CD4-positive, alpha-beta T cell treated with Interleukin-4 for 1 hour (primary cell): ENCODE data around the gene ANKFN1.

Experiments used
- DNase-seq, 2 donors: peaks; one replicate each; pipeline ENCODE4 v3.0.0-alpha.2; 2020 to 2022

The ANKFN1 gene

GRCh38 chr17:56291226-56291805 lies 138.0 kb downstream of the ANKFN1 start:
- no peak for DNase-seq

GRCh38 chr17:56292010-56292409 lies 138.7 kb downstream of the ANKFN1 start:
- no peak for DNase-seq

GRCh38 chr17:56292578-56292977 lies 139.3 kb downstream of the ANKFN1 start:
- DNase-seq = no peak

- no peak for DNase-seq
Measured at GRCh38 chr17:56297184-56297583, 143.9 kb downstream of the ANKFN1 start.

- no peak for DNase-seq
Measured at GRCh38 chr17:56298846-56299245, 145.6 kb downstream of the ANKFN1 start.

- no peak for DNase-seq
Measured at GRCh38 chr17:56300144-56300543, 146.9 kb downstream of the ANKFN1 start.

GRCh38 chr17:56305007-56305406 lies 151.7 kb downstream of the ANKFN1 start:
- DNase-seq = no peak

GRCh38 chr17:56309897-56310296 lies 156.6 kb downstream of the ANKFN1 start:
- DNase-seq = no peak

- DNase-seq = no peak
Measured at GRCh38 chr17:56310782-56311181, 157.5 kb downstream of the ANKFN1 start.

GRCh38 chr17:56313201-56313600 lies 159.9 kb downstream of the ANKFN1 start:
- DNase-seq = peak in 1 of 2 donors; percentile 15

GRCh38 chr17:56314026-56314425 lies 160.8 kb downstream of the ANKFN1 start:
- no peak for DNase-seq

- DNase-seq = no peak
Measured at GRCh38 chr17:56314984-56315602, 161.8 kb downstream of the ANKFN1 start.

GRCh38 chr17:56316604-56317003 lies 163.3 kb downstream of the ANKFN1 start:
- DNase-seq = no peak

GRCh38 chr17:56317351-56318208 lies 164.3 kb downstream of the ANKFN1 start:
- DNase-seq = no peak

GRCh38 chr17:56319531-56319930 lies 166.3 kb downstream of the ANKFN1 start:
- DNase-seq = peak in 1 of 2 donors; percentile 9

GRCh38 chr17:56320443-56320842 lies 167.2 kb downstream of the ANKFN1 start:
- no peak for DNase-seq

- no peak for DNase-seq
Measured at GRCh38 chr17:56322991-56323390, 169.7 kb downstream of the ANKFN1 start.

- no peak for DNase-seq
Measured at GRCh38 chr17:56324676-56325075, 171.4 kb downstream of the ANKFN1 start.

GRCh38 chr17:56325313-56326000 lies 172.2 kb downstream of the ANKFN1 start:
- no peak for DNase-seq

- DNase-seq = no peak
Measured at GRCh38 chr17:56326001-56326359, 172.7 kb downstream of the ANKFN1 start.

- no peak for DNase-seq
Measured at GRCh38 chr17:56347639-56348038, 194.4 kb downstream of the ANKFN1 start.

GRCh38 chr17:56350592-56350991 lies 197.3 kb downstream of the ANKFN1 start:
- DNase-seq = no peak

GRCh38 chr17:56351675-56352074 lies 198.4 kb downstream of the ANKFN1 start:
- DNase-seq = no peak

GRCh38 chr17:56358651-56359050 lies 205.4 kb downstream of the ANKFN1 start:
- DNase-seq = no peak
